ENCODE measurements around the gene AGR3. TPM values are rescaled to one million over a fixed set of nuclear protein-coding genes. Genes with fewer than 3 reads are reported as not detected.
"Not testable (repeated sequence)": the region's sequence is repeated elsewhere in the genome, so short reads cannot be mapped to it uniquely, and the experiment has no call there.

AGR3 gene
- total RNA-seq, 1 donor from 2014 or later: not detected

DNA sequence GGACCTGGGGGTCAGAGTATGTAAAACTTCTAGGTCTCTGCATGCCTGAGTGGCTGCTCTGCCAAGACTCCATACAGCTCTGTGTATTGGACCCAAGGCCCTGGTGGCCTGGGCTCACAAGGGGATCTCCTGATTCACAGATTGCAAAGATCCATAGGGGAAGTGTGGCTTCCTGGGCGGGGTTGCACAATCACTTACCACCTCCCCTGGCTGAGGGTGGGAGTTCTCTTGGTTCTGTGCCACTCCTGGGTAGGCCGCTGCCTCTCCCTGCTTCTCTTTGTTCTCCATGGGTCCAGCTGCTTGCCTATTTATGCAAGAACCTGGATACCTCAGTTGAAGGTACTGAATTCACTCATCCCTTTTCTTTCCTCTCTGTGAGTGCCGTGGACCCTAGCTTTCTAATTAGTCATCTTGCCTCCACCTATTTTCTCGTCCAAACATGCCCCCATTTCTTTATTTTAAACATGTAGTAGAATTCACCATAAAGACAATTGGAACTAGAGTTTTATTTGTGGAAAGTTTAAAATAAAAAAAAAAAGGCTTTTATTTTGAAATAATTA lies 18.5 kb upstream of the AGR3 start:
- intact Hi-C loops (cut with micrococcal nuclease): no loop called here

DNA sequence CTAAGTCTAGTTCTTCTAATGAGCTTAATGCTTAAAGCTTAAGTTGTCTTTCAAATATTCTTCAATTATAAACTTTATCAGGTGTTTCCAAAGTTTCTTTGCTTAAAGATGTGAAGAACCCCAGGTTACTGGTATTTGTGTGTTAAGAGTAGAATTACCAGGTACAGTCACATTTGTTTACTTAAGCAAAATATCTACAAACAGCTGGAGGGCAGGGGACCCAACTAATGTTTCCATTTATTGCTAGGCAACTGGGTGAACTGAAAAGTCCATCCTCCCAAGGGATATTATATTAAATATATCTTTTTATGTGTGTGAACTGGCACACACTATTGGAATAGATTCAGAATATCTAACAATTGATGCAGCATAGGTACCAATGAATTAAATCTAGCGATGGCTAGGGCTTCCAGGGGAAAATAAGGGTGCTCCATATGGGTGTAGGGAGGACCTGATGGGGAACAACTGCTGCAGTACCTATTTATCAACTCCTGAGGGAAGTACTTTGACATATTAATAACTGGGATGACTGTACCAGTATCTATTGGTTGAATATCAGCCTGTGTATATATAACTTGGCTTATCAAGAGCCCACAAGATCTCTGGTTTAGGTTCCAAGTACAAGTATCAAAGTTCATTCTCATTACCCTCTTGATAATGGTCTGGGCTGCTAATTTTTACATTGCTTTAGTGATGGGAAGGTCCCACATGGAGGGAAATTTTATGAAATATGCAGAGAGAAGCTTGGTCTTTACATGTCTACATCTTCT lies 10.3 kb upstream of the AGR3 start:
- intact Hi-C loops (cut with micrococcal nuclease): loop anchor here (1.0 kb wide), 1 partner anchor 26 kb away; no protein-coding TSS in a partner anchor

DNA sequence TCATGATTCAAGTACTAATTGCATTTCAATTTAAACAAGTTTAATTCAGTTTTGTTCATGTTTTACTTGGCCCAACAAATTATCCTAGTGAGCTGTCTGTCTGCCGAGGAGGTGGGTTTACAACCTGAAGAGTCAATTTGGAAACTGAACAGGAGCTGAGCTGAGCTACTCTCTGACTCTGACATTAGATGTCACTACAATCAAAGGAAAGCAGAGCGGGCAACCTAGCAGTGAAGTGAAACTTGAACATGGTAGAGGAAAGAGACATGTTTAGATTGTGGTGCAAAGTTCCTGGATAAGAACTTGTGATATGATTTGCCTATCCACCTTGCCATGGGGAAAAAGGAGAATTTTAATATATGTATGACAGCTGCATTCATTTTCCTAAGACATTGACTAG lies 9.6 kb upstream of the AGR3 start:
- intact Hi-C loops (cut with micrococcal nuclease): loop anchor here (1.0 kb wide), 1 partner anchor 27 kb away; no protein-coding TSS in a partner anchor

GRCh38 chr7:16889851-16890415 lies 8.2 kb upstream of the AGR3 start:
- intact Hi-C loops (cut with micrococcal nuclease): no loop called here

DNA sequence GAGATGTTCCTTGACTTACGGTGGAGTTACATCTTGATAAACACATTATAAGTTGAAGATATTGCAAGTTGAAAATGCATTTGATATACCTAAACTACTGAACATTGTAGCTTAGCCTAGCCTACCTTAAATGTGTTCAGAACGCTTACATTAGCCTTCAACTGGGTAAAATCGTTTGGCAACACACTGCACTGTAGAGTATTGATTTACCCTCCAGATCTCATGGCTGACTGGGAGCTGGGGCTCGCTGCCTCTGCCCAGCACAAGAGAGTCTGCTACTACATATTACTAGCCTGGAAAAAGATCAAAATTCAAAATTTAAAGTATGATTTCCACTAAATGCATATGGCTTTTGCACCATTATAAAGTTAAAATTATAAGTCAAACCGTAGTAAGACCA lies 7.5 kb upstream of the AGR3 start:
- intact Hi-C loops (cut with micrococcal nuclease): no loop called here

DNA sequence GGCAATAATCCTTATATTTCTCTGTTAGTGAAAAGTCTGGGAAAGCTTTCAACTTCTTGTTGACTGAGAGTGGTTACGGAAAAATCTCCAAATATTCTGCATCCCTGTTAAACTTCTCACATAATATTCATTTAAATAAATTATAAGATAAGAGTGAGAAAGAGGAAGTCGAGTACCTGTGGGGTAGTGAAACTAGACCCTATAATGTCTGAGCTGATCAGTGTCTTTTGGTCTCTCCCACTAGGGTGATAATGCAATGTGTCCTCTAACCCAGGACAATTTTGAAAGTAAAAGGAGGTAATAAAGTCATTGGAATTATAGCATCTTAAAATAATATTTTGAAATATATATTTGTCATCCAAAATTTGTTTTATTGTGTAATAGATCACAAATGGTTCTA lies 2.1 kb upstream of the AGR3 start:
- intact Hi-C loops (cut with micrococcal nuclease): no loop called here

GRCh38 chr7:16880554-16880953 lies 1.2 kb downstream of the AGR3 start:
- intact Hi-C loops (cut with micrococcal nuclease): no loop called here

GRCh38 chr7:16879181-16879580 lies 2.6 kb downstream of the AGR3 start:
- intact Hi-C loops (cut with micrococcal nuclease): no loop called here

- intact Hi-C loops (cut with micrococcal nuclease): no loop called here
Measured at GRCh38 chr7:16875861-16876260, 5.9 kb downstream of the AGR3 start.

GRCh38 chr7:16874066-16874465 lies 7.7 kb downstream of the AGR3 start:
- intact Hi-C loops (cut with micrococcal nuclease): no loop called here

- intact Hi-C loops (cut with micrococcal nuclease): no loop called here
Measured at GRCh38 chr7:16867328-16867727, 14.5 kb downstream of the AGR3 start.

GRCh38 chr7:16853189-16853588 lies 28.6 kb downstream of the AGR3 start:
- intact Hi-C loops (cut with micrococcal nuclease): not testable (repeated sequence)

- intact Hi-C loops (cut with micrococcal nuclease): no loop called here
Measured at GRCh38 chr7:16851829-16852228, 30.0 kb downstream of the AGR3 start.

GRCh38 chr7:16850614-16851466 lies 30.9 kb downstream of the AGR3 start:
- intact Hi-C loops (cut with micrococcal nuclease): no loop called here

- intact Hi-C loops (cut with micrococcal nuclease): no loop called here
Measured at GRCh38 chr7:16849296-16850148, 32.3 kb downstream of the AGR3 start.

GRCh38 chr7:16847381-16847860 lies 34.4 kb downstream of the AGR3 start:
- intact Hi-C loops (cut with micrococcal nuclease): no loop called here

DNA sequence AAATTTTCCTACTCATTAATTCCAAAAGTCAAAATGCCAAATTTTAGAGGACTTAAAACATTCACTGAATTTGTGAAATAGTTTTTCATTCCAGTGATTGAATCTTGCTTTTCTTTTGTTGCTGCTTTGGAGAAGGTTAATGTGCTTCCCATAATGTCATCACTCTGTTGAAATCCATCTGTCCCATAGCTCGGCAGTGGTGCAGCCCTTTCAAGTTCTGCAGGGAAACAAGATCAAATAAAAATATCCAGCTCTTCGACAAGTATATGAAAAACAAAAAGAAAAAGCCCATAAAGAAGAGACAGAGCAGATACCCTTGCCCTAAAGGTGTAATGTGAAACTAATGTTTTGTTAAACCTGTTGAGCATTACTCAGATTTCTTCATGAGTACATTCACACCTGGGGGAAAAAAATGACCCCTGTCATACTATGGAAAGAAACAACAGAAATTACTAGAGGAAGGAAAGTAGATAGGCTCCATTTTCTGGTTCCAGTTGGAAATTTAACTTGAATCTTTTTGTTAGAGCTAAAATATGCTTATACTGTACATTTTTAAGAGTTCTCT lies 35.1 kb downstream of the AGR3 start:
- intact Hi-C loops (cut with micrococcal nuclease): no loop called here

DNA sequence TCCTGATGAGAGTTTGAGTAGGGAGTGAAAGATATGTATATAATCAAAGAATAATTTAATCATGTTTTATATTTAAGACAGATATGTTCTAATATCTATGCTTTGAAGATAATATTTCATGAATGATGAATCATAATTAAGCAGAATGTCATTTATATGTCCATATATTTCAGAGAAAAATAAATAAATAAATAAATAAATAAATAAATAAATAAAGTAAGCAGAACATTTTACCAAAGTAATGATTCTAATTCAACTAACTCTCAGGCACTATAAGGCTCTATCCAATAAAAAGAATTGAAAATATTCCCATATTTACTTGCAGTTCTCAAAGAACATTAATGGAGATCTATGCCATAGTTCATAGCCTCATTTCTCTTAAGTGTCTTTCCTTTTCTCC lies 36.0 kb downstream of the AGR3 start:
- intact Hi-C loops (cut with micrococcal nuclease): no loop called here

DNA sequence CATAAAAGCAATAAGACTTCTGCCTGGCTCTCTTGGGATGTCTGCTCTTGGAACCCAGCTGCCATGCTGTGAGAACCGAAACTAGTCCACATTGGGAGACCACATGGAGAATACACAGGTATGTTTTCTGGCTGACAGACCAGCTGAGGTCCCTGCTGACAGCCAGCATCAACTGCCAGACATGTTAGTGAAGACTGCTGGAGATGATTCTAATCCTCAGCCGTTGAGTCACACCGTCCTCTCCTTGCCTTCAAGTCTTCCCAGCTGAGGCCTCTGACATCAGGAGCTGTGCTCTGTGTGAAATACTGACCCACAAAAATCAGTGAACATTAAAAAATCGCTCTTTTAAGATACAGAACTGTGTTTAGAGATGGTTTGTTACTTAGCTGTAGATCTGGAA lies 40.1 kb downstream of the AGR3 start:
- intact Hi-C loops (cut with micrococcal nuclease): no loop called here

- intact Hi-C loops (cut with micrococcal nuclease): no loop called here
Measured at GRCh38 chr7:16840094-16840493, 41.7 kb downstream of the AGR3 start.

Measured in T-helper 2 cell treated with Interferon-gamma antibody and Interleukin-4, amounts not matched to agents 100 ng/mL and 5 ng/mL, for 36 hours (primary cell).